GM21423 (cell line): ENCODE results near the gene UNC13A.

Experiments used
- ATAC-seq: cut with Tn5 transposase; IDR thresholded peaks from one replicate; pipeline ENCODE4 v1.9.1; 2021; ENCODE audit warnings: mild to moderate bottlenecking, moderate library complexity; ENCODE audit not compliant: unreplicated experiment

The UNC13A gene

GRCh38 chr19:17711851-17712250, 23.7 kb upstream of the UNC13A start:
- no peak for ATAC-seq

DNA sequence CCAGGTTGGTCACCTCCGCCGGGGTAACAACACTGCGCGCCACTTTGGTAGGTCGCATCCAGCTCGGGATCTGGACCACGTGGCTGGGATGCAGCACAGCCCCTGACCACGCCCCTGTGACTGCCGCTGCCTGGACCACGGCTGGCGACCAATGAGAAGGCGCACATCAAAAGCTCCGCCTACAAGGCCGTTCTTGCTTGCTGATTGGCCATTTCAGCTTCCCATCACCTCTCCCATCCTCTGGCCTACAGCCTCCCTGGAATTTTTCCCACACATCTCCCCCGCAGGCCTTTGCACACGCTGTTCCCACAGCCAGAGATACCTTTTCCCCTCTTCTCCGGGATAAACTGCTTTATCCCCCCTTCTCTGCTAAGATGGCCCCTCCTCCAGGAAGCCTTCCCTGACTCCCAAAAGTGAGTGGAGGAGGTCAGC, 18.6 kb upstream of the UNC13A start:
- ATAC-seq: no peak

GRCh38 chr19:17703824-17704463, 15.8 kb upstream of the UNC13A start:
- ATAC-seq: no peak

DNA sequence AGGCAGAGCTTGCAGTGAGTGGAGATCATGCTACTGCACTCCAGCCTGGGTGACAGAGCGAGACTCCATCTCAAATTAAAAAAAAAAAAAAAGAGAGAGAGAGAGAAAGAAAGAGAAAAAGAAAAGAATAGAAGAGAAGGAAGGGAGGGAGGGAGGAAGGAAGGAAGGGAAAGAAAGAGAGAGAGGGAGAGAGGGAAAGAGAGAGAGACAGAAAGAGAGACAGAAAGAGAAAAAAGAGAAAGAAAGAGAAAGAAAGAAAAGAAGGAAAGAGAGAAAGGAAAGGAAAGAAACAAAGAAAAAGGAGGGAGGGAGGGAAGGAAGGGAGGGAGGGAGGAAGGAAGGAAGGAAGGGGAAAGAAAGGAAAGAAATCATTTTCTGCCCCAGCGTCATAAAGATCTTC, 7.0 kb upstream of the UNC13A start:
- ATAC-seq: no peak

- ATAC-seq: no peak
Measured at GRCh38 chr19:17692566-17692965, 4.4 kb upstream of the UNC13A start.

- no peak for ATAC-seq
Measured at GRCh38 chr19:17688853-17689595, 870 bp upstream of the UNC13A start.

GRCh38 chr19:17687141-17687856, 855 bp downstream of the UNC13A start:
- ATAC-seq: no peak

DNA sequence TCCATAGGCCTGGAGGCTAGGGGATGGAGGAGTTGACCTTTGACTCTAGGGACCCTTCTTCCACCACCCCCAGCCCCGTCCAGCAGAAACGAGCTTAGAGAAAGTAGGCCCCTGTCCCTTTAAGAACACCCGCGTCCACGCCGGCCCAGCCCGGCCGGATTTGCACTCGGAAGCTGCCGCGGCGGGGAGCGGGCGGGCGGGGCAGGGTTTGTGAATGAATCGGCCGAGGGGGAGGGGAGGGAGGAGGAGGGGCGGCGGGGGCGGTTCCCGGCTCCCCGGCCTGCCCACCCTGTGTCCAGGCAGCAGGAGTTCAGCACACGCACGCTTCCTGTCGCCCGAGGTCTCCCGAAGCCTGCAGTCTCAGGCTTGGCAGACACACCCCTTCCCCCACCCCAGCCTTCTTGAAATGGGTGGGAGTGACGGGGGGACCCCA, 1.5 kb downstream of the UNC13A start:
- ATAC-seq: no peak

DNA sequence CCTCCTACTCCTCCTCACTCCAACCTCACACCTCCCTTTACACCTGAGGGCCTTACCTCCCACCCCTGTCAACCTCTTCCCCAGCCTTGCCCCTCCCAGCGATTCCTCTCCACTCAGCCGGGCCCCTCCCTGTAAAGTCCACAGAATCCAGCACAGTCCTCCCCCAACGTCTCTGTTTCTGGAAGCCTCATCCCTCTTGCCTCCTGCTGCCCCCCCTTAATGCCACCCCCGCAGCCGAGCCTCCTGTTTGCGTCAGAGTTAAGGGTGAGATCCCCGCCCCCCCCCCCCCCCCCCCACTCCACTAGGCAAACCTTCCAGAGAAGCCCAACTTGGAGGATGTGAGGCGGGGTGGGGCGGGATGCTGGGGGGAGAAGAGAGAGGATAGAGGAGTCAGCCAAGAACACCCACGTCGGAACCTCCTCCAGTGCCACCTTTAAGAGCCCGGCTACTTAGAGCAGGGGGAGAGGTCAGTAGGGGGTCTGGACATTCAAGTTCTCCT, 2.1 kb downstream of the UNC13A start:
- no peak for ATAC-seq

DNA sequence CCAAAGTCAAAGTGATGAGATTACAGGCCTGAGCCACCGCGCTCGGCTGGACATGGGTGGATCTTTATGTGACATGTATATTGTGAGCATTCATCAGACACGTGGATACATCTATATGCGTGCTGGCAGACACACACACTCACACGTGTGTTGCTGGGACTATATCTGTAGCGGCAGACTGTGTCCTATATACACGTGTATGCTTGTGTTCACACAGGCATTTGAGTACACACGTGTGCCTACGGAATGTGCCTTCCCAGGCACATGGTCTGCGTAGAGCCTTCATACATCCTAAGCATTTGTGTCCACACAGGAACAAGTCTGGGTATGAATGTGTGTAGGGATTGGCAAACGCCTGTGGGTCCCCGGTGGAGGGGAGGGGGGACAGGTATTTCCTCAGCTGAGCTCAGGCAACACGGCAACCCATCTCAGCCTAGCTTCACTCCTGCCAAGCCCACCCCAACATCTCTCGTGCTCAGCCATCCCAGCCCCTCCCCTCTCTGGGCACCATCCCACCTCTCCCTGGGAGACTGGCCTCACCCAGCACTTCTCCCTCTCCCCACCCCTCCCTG, 2.6 kb downstream of the UNC13A start:
- no peak for ATAC-seq

- ATAC-seq: no peak
Measured at GRCh38 chr19:17684256-17684655, 3.9 kb downstream of the UNC13A start.

DNA sequence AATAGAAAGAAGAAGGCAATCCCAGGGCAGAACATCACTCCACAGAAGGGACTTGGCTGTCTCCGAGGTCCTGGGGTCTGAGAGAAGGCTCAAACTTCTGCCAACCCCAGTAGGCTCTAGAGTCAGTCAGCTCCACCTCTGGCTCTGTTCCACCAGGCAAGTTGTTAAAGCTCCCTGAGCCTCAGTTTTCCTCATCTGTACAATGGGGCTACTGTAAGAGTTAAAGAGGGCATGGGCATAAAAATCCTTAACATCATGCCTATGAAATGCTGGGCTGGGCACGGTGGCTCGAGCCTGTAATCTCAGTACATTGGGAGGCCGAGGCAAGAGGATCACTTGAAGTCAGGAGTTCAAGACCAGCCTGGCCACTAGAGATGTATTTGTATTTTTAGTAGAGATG, 5.1 kb downstream of the UNC13A start:
- no peak for ATAC-seq

GRCh38 chr19:17682273-17682672, 5.9 kb downstream of the UNC13A start:
- ATAC-seq: no peak

DNA sequence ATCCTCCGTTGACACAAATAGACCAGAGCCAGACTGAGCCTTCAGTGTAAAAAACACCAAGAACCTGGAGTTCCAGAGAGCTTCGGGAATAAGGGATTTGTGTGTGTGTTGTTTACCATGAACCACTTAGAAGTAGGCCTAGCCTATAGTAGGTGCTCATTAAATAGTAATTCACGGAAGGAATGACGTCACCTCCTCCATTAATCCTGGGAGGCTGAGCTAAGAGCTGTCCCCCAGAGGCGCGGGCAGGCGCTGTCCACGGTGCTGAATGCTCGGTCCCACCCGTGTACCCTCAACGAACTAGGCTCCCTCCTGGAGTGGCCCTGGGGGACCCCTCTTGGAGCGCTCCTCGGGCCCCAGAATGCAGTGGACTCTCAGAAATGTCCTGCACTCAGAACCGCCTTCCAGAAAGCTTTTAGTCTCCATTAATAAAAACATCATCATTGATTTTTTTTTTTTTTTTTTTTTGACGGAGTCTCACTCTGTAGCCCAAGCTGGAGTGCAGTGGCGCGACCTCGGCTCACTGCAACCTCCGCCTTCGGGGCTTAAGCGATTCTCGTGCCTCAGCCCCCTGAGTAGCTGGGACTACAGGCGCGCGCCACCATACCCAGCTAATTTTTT, 6.5 kb downstream of the UNC13A start:
- no peak for ATAC-seq

DNA sequence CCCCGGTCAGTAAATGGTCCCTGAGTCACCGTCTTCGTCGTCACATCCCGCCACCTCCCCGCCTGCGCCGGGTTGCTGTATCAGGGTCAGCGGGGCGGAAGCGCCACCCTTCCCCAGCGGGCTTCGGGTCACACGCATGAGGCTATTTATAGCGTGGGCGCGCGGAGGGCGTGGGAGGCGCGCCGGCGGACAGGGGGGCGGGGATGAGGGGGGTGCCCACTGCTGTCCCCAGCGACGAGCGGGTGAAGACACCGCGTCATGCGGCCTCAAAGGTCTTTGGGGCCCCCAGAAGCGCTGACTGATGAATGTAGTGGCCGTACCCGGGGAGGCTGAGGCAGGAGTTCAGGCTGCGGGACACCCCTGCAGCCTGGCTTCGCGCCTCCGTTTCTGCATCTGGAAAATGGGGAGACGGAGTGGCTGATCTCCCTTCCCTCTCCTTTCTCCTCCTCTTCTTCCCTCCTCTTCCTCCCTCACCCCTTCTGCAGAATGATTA, 7.9 kb downstream of the UNC13A start:
- no peak for ATAC-seq

- ATAC-seq: no peak
Measured at GRCh38 chr19:17679526-17680229, 8.5 kb downstream of the UNC13A start.

DNA sequence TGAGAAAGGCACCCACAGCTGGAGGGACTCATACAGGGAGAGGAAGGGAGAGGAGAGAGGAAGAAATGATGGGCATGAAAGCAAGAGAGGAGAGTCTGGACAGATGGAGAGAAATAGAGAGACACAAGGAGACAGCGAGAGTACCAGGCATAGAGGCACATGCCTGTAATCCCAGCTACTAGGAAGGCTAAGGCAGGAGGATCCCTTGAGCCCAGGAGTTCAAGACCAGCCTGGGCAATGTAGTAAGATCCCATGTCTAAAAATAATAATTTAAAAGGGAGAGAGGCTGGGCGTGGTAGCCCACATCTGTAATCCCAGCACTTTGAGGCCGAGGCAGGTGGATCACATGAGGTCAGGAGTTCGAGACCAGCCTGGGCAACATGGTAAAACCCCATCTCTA, 9.3 kb downstream of the UNC13A start:
- ATAC-seq: no peak

- no peak for ATAC-seq
Measured at GRCh38 chr19:17677002-17677401, 11.2 kb downstream of the UNC13A start.

GRCh38 chr19:17676295-17676694, 11.9 kb downstream of the UNC13A start:
- ATAC-seq: no peak
